HepG2 (cell line): ENCODE measurements around the gene INTS2.
"Not testable (repeated sequence)": the region's sequence is repeated elsewhere in the genome, so short reads cannot be mapped to it uniquely, and the experiment has no call there.

Experiments
- CHD4 ChIP-seq: fragments of 200-600 bp; sonication (generic); IDR thresholded peaks from 2 replicates; pipeline ENCODE4 v1.7.0; 2017; ENCODE audit warnings: mild to moderate bottlenecking, low read length, borderline replicate concordance
- CTCF ChIP-seq: sonication (generic); formaldehyde crosslinking; IDR thresholded peaks from 2 replicates; pipeline ENCODE4 v1.5.0; 2020; ENCODE audit warnings: mild to moderate bottlenecking, missing genetic modification reagents, moderate library complexity
- ETV6 ChIP-seq: sonication (generic); formaldehyde crosslinking; conservative IDR thresholded peaks from 2 replicates; pipeline ENCODE4 v1.4.0; 2020; ENCODE audit warnings: missing genetic modification reagents
- MAFF ChIP-seq: IDR thresholded peaks from 2 replicates; pipeline ENCODE4 v1.6.1; 2011; ENCODE audit warnings: low read depth, low read length, improper control_type of control experiment
- MNT ChIP-seq: fragments of 450-650 bp; IDR thresholded peaks from 2 replicates; pipeline ENCODE4 v1.6.1; 2016
- NFIC ChIP-seq: IDR thresholded peaks from 2 replicates; pipeline ENCODE4 v1.6.1; 2012; ENCODE audit warnings: mild to moderate bottlenecking, low read length, inconsistent platforms
- SIX4 ChIP-seq: sonication (generic); formaldehyde crosslinking; IDR thresholded peaks from 2 replicates; pipeline ENCODE4 v1.4.0; 2020; ENCODE audit warnings: missing genetic modification reagents
- SUZ12 ChIP-seq: fragments of 150-350 bp; IDR thresholded peaks from 2 replicates; pipeline ENCODE4 v1.6.1; 2014; ENCODE audit warnings: low read depth, low read length
- ZNF274 ChIP-seq: sonication (generic); formaldehyde crosslinking; IDR thresholded peaks from 2 replicates; pipeline ENCODE4 v1.5.1; 2020; ENCODE audit warnings: mild to moderate bottlenecking, missing genetic modification reagents
- ZNF280D ChIP-seq: sonication (generic); formaldehyde crosslinking; IDR thresholded peaks from 2 replicates; pipeline ENCODE4 v1.5.1; 2020; ENCODE audit warnings: mild to moderate bottlenecking, missing genetic modification reagents

GRCh38 chr17:61885865-61886264 is 41.9 kb downstream of the INTS2 start:
- not testable (repeated sequence) for TF ChIP-seq MNT; SIX4; MAFF; ETV6; CHD4; SUZ12; ZNF280D; CTCF (CRISPR knock-in tag); ZNF274 (CRISPR knock-in tag); NFIC
